Caco-2 (cell line): ENCODE results near the gene TMEM117. TPM values are rescaled to one million over a fixed set of nuclear protein-coding genes. Genes with fewer than 3 reads are reported as not detected.

Experiments used
- BruUV-seq: library from RNA; stranded (reverse); fragments of 400-500 nt; replicated peaks from 2 replicates; lab custom pipeline; 2021; lab: Mats Ljungman, UMichigan
- CTCF ChIA-PET: fragments of 300-600 bp; sonication (Branson Sonifier 250); formaldehyde crosslinking; loops from one replicate; lab custom pipeline; 2022; ENCODE audit warnings: antibody characterized with exemption; lab: Charles Lee
- POLR2A ChIA-PET: fragments of 300-600 bp; sonication (Branson Sonifier 250); formaldehyde crosslinking; loops from one replicate; lab custom pipeline; 2022; ENCODE audit warnings: antibody characterized with exemption; lab: Charles Lee
- DNase-seq, 2 experiments: peaks; one replicate each; pipeline versions ENCODE4 v3.0.0 to v3.0.0-alpha.2; 2020 to 2022
- H3K27me3 ChIP-seq: replicated peaks from 2 replicates; pipeline ENCODE4 v1.6.0; 2011; ENCODE audit warnings: low read length; ENCODE audit not compliant: control insufficient read depth, insufficient read depth
- H3K36me3 ChIP-seq: 2 replicates; pipeline ENCODE4 v1.5.1; 2011; ENCODE audit warnings: low read length; ENCODE audit not compliant: control insufficient read depth, insufficient read depth
- H3K4me1 ChIP-seq: fragments of 250-450 bp; sonication (Bioruptor Pico); 2 replicates; pipeline ENCODE4 v1.5.1; 2020; ENCODE audit warnings: mild to moderate bottlenecking
- H3K4me3 ChIP-seq: 2 replicates; pipeline ENCODE4 v1.5.1; 2011; ENCODE audit warnings: low read depth, mild to moderate bottlenecking, control low read depth, low read length
- H3K9me3 ChIP-seq: fragments of 250-450 bp; sonication (Bioruptor Pico); 2 replicates; pipeline ENCODE4 v1.5.1; 2020; ENCODE audit warnings: mild to moderate bottlenecking, moderate library complexity
- H3K27ac Mint-ChIP-seq: one replicate; pipeline ENCODE4 v1.8.0; 2022; ENCODE audit warnings: mixed read lengths; ENCODE audit not compliant: unreplicated experiment
- H3K27me3 Mint-ChIP-seq: one replicate; pipeline ENCODE4 v1.8.0; 2022; ENCODE audit warnings: mixed read lengths; ENCODE audit not compliant: insufficient read depth, unreplicated experiment
- H3K36me3 Mint-ChIP-seq: one replicate; pipeline ENCODE4 v1.8.0; 2022; ENCODE audit warnings: mild to moderate bottlenecking, mixed read lengths; ENCODE audit not compliant: insufficient read depth, unreplicated experiment
- H3K4me1 Mint-ChIP-seq: one replicate; pipeline ENCODE4 v1.8.0; 2022; ENCODE audit warnings: low read depth, mixed read lengths; ENCODE audit not compliant: unreplicated experiment
- H3K4me3 Mint-ChIP-seq: one replicate; pipeline ENCODE4 v1.8.0; 2022; ENCODE audit warnings: mild to moderate bottlenecking, moderate library complexity, mixed read lengths; ENCODE audit not compliant: unreplicated experiment
- H3K9me3 Mint-ChIP-seq: one replicate; pipeline ENCODE4 v1.8.0; 2022; ENCODE audit warnings: mixed read lengths; ENCODE audit not compliant: unreplicated experiment
- CTCF ChIP-seq, 2 experiments: fragments of 200-600 bp in 1 of 2; IDR thresholded peaks; 1 replicate in 1 of 2; 2 replicates in 1 of 2; pipeline versions ENCODE4 v1.5.1 to v1.8.0; 2011 to 2022; ENCODE audit warnings: antibody characterized with exemption in 1 of 2, control low read depth in 1 of 2, inconsistent platforms in 1 of 2, low read depth in 1 of 2, low read length in 1 of 2, mild to moderate bottlenecking in 1 of 2, moderate library complexity in 1 of 2; ENCODE audit not compliant: insufficient read depth in 1 of 2, severe bottlenecking in 1 of 2, unreplicated experiment in 1 of 2
- intact Hi-C: fragments of 100-400 bp; cut with micrococcal nuclease; formaldehyde crosslinking; loops from one replicate; pipeline ENCODE4 v1.10.0; 2022; ENCODE audit not compliant: unreplicated experiment
- total RNA-seq: library from RNA; stranded (reverse); gene quantifications from 2 replicates; pipeline ENCODE4 v1.2.3, GENCODE V29; 2022

Gene TMEM117
- total RNA-seq, 1 experiment from 2014 or later: 34.1 TPM

GRCh38 chr12:44428825-44429224 lies 592.9 kb downstream of the TMEM117 start:
- Histone ChIP-seq H3K4me1 (no peaks in the 10 kb centered on the region), H3K36me3 (no peaks in the 10 kb centered on the region), H3K4me3 (no peak overlapping the region), H3K27me3 (no peaks in the 10 kb centered on the region), H3K9me3 (no peaks in the 10 kb centered on the region)
- Mint-ChIP-seq H3K9me3 (no peaks in the 10 kb centered on the region), H3K36me3 (no peaks in the 10 kb centered on the region), H3K27me3 (peaks cover 6% of the 10 kb centered on the region), H3K4me3 (no peak overlapping the region), H3K4me1 (no peaks in the 10 kb centered on the region), H3K27ac (no peak overlapping the region)
- CTCF ChIA-PET: no interaction called here
- no peak for DNase-seq
- TF ChIP-seq CTCF (IDR thresholded peaks at IDR 0.05; ENCODE audit: insufficient read depth in 1 of 2, low read depth in 1 of 2, low read length in 1 of 2, severe bottlenecking in 1 of 2, unreplicated experiment in 1 of 2): no peak
- intact Hi-C loops: no loop called here
- POLR2A ChIA-PET: no interaction called here
- no TSS peak for BruUV-seq

- no peaks in the 10 kb centered on the region for H3K9me3 ChIP-seq
- H3K36me3 ChIP-seq: no peaks in the 10 kb centered on the region
- no peaks in the 10 kb centered on the region for H3K36me3 Mint-ChIP-seq
- intact Hi-C loops: no loop called here
- H3K27ac Mint-ChIP-seq: no peak overlapping the region
- no peak overlapping the region for H3K4me3 ChIP-seq
- H3K4me3 Mint-ChIP-seq: no peak overlapping the region
- no peaks in the 10 kb centered on the region for H3K9me3 Mint-ChIP-seq
- BruUV-seq: no TSS peak
- TF ChIP-seq CTCF (IDR thresholded peaks at IDR 0.05; ENCODE audit: insufficient read depth in 1 of 2, low read depth in 1 of 2, low read length in 1 of 2, severe bottlenecking in 1 of 2, unreplicated experiment in 1 of 2): no peak
- POLR2A ChIA-PET: no interaction called here
- no peaks in the 10 kb centered on the region for H3K4me1 Mint-ChIP-seq
- H3K27me3 Mint-ChIP-seq: peaks cover 3% of the 10 kb centered on the region
- CTCF ChIA-PET: no interaction called here
- DNase-seq: no peak
- no peaks in the 10 kb centered on the region for H3K4me1 ChIP-seq
- H3K27me3 ChIP-seq: no peaks in the 10 kb centered on the region
Observed at GRCh38 chr12:44431647-44432343, 595.9 kb downstream of the TMEM117 start.

GRCh38 chr12:44433659-44434058 lies 597.8 kb downstream of the TMEM117 start:
- Mint-ChIP-seq H3K4me3 (no peak overlapping the region), H3K4me1 (no peaks in the 10 kb centered on the region), H3K36me3 (no peaks in the 10 kb centered on the region), H3K9me3 (no peaks in the 10 kb centered on the region), H3K27me3 (peaks cover 3% of the 10 kb centered on the region), H3K27ac (no peak overlapping the region)
- POLR2A ChIA-PET: no interaction called here
- H3K4me3 ChIP-seq: no peak overlapping the region
- H3K9me3 ChIP-seq: no peaks in the 10 kb centered on the region
- no peak for TF ChIP-seq CTCF (IDR thresholded peaks at IDR 0.05; ENCODE audit: insufficient read depth in 1 of 2, low read depth in 1 of 2, low read length in 1 of 2, severe bottlenecking in 1 of 2, unreplicated experiment in 1 of 2)
- H3K36me3 ChIP-seq: no peaks in the 10 kb centered on the region
- no peaks in the 10 kb centered on the region for H3K27me3 ChIP-seq
- no peaks in the 10 kb centered on the region for H3K4me1 ChIP-seq
- DNase-seq: no peak
- BruUV-seq: no TSS peak
- intact Hi-C loops: no loop called here
- CTCF ChIA-PET: no interaction called here
